C4-2B (cell line): ENCODE results near the gene LTB4R2.

ENCODE experiments used
- H3K27ac ChIP-seq: fragments of 450-650 bp; 2 replicates; pipeline ENCODE4 v1.5.1; 2017
- ZFX ChIP-seq: fragments of 450-650 bp; IDR thresholded peaks from 2 replicates; pipeline ENCODE4 v1.6.1; 2017
- TF ChIP-seq, protein P1 (sequence below): fragments of 450-650 bp; conservative IDR thresholded peaks from 2 replicates; pipeline ENCODE4 v1.5.1; 2017; ENCODE audit warnings: mild to moderate bottlenecking

Gene LTB4R2

DNA sequence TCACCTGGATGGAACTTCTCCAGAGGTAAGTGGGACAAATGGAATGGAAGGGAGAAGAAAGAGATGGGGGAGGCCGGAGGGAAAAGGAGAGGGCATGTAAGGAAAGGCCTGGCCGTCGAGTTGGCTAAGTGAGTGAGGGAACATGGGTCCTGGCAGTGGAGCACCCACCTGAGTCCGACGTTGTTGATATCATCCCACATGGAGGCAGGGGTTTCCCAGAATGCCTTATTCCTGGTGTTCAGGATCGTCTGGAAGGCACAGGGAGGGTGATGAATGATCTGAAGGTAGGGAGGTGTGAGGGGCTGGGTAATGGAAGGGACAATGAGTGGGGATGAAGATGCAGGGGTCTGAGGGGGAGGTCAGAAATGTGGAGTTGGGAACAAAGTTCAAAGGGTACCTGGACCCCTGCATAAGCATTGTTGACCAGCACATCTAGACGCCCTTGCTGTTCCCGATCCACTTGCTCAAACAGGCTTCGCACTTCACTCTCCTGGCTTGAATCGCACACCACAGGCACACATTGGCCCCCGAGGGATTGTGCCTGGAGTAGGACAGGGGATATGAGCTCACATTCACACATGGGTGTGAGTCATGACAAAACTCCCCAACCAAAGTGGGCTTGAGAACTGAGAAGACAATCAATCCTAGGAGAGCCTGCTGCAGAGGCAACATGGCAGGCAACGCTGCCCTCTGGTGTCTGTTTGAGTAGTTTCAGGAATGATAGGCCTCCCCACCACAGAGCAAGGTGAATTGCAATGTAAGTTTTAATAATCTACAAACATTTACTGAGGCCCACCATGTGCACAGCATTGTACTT, 13.4 kb upstream of the LTB4R2 start:
- TF ChIP-seq ZFX = no peak
- TF ChIP-seq, protein P1, sequence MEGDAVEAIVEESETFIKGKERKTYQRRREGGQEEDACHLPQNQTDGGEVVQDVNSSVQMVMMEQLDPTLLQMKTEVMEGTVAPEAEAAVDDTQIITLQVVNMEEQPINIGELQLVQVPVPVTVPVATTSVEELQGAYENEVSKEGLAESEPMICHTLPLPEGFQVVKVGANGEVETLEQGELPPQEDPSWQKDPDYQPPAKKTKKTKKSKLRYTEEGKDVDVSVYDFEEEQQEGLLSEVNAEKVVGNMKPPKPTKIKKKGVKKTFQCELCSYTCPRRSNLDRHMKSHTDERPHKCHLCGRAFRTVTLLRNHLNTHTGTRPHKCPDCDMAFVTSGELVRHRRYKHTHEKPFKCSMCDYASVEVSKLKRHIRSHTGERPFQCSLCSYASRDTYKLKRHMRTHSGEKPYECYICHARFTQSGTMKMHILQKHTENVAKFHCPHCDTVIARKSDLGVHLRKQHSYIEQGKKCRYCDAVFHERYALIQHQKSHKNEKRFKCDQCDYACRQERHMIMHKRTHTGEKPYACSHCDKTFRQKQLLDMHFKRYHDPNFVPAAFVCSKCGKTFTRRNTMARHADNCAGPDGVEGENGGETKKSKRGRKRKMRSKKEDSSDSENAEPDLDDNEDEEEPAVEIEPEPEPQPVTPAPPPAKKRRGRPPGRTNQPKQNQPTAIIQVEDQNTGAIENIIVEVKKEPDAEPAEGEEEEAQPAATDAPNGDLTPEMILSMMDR = peak; percentile 68
- H3K27ac ChIP-seq = no peak overlapping the region

DNA sequence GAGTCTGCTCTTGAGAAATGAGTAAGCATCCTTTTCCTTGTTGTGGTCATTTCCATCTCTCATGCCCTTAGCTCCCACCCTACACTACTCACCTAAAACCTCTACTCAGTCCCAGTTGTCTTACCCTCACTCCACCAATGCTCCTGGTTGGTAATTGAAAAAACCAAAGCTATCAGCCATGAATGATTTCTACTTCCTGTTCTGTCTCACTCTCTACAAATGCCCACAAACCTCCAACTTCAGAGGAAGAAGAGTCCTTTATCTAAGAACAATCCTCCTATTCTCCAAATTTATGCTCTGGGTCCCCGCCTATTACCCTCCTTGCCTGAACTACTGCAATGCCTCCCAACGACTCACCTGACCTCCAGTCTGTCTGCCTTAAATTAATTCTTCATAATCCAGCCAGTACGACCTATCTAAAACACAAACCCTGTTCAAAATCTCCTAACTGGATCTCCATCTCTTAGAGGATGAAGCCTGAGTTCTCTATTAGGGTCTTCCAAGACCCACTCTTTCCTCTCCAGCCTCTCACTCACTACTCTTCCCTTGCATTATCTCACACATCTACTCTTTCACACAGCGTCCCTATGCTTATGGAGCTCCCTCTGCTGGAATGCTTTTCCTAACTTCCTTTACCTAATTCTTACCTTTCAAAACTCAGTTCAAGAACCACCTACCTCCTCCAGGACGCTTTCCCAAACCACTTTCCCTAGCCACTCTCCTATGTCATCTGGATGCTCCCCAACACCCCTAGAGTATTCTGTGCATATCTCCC, 12.6 kb upstream of the LTB4R2 start:
- H3K27ac ChIP-seq = no peak overlapping the region
- TF ChIP-seq ZFX = no peak
- TF ChIP-seq, protein P1 = peak; percentile 50

DNA sequence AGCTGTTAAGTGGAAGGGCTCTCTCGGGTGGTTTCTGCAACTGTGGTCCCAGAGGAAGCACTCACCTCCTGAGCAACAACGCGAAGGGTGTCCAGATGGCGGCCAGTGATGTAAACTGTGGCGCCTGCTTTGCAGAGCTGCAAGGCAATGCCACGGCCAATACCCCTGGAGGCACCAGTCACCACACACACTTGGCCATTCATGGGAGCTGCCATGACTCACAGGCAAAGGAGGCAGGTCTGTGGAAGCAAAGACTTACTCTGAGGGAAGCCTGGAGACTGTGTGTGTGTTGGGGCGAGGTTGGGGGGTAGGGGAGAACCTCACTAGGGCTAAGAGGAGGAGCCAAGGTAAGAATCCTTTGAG, 11.1 kb upstream of the LTB4R2 start:
- no peak for TF ChIP-seq ZFX
- TF ChIP-seq, protein P1 = no peak
- peak overlapping the region; percentile 79 for H3K27ac ChIP-seq

DNA sequence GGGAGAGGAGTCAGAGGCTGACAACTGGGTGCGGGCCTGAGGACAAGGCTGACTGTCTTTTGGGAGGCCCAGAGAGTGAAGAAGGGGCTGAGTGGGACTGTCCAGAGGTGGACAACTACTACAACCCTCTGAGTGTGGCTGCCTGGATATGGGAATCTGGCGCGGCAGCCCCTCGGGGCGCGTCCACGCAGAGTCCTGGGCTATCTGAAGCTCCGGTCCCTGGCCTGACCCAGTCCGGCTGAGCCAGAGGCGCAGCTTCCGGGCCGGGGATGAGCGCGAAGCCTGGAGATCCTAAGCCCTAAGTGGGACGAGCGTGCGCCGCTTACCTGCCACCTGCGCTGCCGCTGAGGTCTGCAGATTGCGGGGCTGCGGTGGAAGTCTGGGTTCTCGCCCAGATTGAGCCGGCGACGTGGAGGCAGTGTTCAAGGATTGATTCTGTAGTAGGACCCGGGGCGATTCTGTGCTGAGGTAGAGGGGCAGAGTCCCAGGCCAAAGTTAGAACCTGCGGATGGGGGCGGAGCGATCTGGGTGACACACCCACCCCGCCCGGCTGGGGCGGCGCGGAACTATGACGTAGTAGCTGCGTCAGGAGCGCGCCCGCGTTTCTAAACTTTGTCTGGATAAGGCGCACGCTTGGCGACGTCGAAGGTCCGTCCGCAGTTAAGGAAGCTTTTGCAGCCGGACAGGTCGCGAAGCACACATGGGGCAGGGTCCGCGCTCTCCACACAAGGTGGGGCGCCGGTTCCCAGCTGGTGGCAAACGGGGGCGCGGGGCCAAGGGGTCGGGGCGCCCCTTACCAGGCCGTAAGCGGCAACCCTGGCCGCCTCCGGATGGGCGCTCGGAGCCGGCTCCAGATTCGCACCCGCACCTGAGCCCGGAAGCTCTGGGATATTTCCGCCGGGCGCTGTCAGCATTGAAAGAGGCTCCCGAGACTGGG, 10.4 kb upstream of the LTB4R2 start, which contains the start of the genes DHRS1 and NOP9:
Gene DHRS1, minus strand, starts transcription at position 526 of the 937 bp plus-strand sequence. CDS start 674 bp downstream, outside the sequence.
Gene NOP9, plus strand, starts transcription at position 596 of the 937 bp plus-strand sequence. Its CDS starts 105 bp downstream, at position 701.
- TF ChIP-seq, protein P1 = no peak
- TF ChIP-seq ZFX = peak; percentile 61; the same call in 1 of the 2 replicates
- peak within 1 kb of the TSS; percentile 79 for H3K27ac ChIP-seq

DNA sequence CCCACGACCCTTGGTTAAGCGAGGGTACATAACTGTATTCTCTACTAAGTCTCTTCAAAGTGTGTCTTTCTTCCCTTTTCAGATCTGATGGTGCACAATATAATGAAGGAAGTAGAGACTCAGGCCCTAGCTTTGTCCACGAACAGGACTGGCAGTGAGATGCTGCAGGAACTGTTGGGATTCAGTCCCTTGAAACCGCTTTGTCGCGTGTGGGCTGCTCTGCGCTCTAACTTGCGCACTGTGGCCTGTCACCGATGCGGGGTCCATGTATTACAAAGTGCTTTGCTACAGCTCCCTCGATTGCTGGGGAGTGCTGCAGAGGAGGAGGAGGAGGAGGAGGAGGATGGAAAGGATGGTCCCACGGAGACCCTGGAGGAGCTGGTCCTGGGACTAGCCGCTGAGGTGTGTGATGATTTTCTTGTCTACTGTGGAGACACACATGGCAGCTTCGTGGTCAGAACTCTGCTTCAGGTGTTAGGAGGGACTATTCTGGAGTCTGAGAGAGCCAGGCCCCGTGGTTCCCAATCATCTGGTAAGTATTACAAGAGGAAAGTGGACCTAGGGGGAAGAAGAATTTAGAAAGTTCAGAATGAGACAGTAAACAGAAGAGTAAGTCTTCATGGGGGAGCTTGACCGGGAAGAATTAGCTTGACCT, 9.5 kb upstream of the LTB4R2 start:
- H3K27ac ChIP-seq = peak overlapping the region; percentile 79
- TF ChIP-seq, protein P1 = no peak
- no peak for TF ChIP-seq ZFX

DNA sequence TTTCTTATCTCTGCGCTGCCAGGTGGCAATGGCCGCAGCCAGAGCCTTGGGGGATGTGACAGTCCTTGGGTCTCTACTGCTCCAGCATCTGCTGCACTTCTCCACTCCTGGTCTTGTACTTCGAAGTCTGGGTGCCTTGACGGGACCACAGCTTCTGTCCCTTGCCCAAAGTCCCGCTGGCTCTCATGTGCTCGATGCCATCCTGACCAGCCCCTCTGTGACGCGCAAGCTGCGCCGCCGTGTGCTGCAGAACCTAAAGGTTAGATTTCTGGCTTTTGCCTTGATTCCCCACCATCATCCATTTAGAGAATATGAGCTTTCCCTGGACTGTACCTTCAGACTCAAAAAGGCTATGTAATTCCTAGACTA, 5.9 kb upstream of the LTB4R2 start:
- no peak for TF ChIP-seq ZFX
- TF ChIP-seq, protein P1 = no peak
- no peak overlapping the region for H3K27ac ChIP-seq
